Measurements from ENCODE around the gene FAR2.
"Not testable (repeated sequence)": the region's sequence is repeated elsewhere in the genome, so short reads cannot be mapped to it uniquely, and the experiment has no call there.

FAR2 gene

DNA sequence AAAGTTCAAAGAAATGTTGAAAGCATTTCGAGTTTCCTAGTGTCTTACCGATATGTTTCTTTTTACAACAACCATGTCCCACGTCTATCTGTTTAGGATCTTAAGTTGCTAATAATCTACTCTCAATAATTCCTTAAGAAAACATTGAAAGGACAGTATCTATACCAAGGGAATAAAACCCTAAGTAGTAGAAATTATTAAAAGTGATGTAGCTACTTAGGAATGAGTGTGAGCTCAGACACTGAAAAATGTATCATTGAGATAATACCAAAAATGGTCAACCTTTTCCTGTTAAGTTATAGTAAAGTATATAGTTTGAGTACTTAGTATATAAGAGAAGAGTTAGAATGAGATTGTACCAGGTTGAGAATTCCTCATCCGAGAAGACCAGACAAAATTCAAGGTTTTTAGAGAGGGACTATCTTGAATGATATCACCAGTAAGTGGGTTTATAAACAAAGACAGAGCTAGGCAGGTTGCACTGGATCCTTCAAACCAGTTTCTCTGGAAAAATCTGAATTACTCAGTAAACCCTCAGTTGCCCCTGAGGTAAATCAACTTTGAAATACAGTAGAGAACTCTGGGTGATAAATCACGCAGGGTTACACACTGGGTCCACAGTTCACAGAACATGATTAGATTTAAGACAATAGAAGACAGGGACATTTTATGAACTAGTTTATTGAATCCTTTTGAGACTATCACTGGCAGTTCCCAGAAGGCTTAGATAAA is 135.1 kb downstream of the FAR2 start:
- no peak for DNase-seq

DNA sequence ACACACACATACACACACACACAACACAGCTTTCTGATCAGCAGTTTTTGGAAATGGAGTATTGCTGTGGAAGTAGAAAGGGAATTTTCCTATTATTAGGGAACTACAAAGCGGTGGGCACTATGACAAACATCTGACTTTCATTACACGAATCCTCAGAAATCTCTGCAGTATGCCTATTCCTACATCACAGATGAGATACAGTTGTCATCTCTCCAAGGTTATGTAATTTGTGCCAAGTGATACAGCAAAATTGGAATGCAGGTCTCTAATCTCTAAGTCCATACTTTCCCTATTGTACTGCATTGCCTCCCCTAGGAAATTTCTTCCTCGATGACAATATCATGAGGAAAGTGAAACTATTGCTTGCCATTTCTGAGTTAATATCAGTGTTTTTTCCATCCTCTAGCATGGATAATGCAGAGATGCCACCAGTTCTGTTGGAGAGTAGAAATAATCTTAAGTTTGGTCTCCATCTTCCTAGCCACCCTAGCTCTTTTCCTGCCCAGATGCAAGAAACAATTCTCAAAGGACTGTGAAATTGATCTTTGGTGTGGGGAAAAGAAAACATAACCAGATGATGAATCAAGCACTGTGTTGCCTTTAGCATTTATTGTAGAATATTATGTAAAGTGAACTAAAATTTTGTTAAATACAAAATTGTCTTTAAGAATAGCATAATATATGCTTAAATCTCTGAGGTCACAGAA is 137.2 kb downstream of the FAR2 start:
- no peak for DNase-seq

DNA sequence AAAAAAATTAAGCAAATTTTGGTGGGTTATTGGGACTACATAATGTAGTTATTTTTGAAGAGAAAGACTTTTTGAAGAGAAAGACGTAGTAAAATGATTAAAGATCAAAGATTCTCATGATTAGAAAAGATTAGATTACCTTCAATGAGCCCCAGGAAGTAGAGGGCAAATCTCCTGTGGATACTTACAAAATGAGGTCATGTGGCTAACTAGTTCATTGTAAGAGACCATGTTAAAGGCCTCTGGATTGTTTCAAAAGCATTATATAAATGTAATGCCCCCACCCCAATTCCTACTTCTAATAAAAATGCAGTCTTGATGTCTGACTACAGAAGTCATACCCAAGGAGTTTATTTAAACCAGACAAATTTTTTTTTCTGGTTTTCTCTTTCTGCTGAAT is 138.5 kb downstream of the FAR2 start:
- no peak for DNase-seq

DNA sequence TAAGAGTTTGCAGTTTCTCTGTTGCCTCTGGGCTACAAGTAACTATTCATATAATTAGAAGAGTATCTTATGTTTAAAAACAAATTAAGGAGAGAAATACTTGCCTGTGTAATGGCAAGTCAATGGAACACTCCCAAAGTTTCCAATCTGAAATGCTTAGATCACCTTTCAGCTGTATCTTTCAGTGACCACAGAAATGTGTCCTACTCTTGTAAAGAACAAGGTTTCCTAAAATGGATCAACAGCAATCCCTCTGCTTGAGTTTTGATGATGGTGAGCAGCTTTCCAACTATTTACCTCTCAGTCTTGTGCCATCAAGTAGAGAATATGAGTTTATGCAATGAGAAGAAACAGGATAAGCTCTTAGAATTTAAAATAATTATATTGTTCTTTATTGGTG is 139.0 kb downstream of the FAR2 start:
- no peak for DNase-seq

DNA sequence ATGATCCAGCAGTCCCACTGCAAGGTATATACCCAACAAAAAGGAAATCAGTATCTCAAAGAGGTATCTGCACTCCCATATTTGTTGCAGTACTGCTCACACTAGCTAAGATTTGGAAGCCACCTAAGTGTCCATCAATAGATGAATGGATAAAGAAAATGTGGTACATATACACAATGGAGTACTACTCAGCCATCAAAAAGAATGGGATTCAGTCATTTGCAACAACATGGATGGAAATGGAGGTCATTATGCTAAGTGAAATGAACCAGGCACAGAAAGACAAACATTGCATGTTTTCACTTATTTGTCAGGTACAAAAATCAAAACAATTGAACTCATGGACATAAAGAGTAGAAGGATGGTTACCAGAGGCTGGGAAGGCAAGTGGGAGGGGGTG is 141.4 kb downstream of the FAR2 start:
- not testable (repeated sequence) for DNase-seq

GRCh38 chr12:29291226-29291625 is 142.1 kb downstream of the FAR2 start:
- DNase-seq = no peak

DNA sequence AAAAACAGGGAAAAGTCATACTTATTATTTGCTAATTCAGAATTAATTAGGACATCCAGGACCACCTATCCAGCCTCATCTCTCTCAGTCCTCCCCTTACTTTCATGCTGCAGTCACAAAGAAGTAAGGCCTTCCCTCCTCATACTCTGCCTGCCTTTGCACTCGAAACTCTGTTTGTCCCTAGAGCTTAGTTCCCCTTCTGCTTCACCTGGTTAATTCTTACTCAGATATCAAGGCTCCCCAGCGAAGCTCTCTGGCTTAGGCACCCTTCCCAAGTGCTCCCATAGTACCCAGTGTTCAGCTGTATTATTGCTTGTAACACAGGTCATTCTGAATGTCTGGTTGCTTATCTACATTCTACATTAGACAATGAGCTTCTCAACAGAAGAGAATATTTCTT is 150.6 kb downstream of the FAR2 start:
- no peak for DNase-seq

GRCh38 chr12:29301114-29301513 is 152.0 kb downstream of the FAR2 start:
- DNase-seq = no peak

DNA sequence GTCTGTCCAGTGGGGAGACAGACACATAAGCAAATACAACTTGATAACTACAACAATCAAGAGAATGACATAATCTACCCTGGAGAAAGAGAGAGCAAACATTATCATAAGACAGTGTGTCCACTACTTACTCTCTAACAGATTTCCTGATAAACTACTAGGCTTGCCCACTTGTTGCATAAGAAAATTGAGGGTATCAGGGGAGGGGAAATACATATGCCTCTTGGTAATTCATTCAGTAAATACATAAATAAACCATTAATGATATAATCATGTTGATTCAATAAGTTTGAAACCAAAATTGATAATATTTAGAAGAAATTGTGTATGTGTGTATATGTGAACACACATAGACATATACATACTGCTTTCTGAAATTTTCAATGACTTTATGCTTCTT is 155.3 kb downstream of the FAR2 start:
- no peak for DNase-seq

- DNase-seq = no peak
Measured at GRCh38 chr12:29306266-29306665, 157.2 kb downstream of the FAR2 start.

DNA sequence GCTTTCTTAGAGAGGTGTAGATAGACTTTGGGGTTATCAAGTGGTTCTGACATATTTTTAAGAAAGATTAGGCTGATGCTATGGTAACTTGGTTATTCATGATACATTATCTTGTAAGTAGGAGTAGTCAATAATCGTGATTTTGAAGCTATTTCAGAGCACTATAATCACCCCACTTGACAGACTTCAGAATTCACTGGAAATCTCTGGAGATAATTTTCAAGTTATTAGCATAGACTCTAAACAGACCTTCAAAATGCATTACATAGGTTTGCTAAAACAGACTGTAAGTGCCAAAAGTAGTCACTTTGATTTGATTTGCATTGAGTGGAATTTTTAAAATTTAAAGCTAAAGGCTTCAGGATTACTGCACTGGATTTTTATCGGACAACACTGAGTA is 157.6 kb downstream of the FAR2 start:
- DNase-seq = no peak

GRCh38 chr12:29309320-29309902 is 160.3 kb downstream of the FAR2 start:
- no peak for DNase-seq

GRCh38 chr12:29310899-29311298 is 161.8 kb downstream of the FAR2 start:
- no peak for DNase-seq

- DNase-seq = no peak
Measured at GRCh38 chr12:29314416-29314815, 165.3 kb downstream of the FAR2 start.

- DNase-seq = no peak
Measured at GRCh38 chr12:29316752-29317151, 167.7 kb downstream of the FAR2 start.

GRCh38 chr12:29317556-29318363 is 168.7 kb downstream of the FAR2 start:
- DNase-seq = no peak

GRCh38 chr12:29320295-29321085 is 171.4 kb downstream of the FAR2 start:
- DNase-seq = no peak

- DNase-seq = no peak
Measured at GRCh38 chr12:29322157-29322556, 173.1 kb downstream of the FAR2 start.

DNA sequence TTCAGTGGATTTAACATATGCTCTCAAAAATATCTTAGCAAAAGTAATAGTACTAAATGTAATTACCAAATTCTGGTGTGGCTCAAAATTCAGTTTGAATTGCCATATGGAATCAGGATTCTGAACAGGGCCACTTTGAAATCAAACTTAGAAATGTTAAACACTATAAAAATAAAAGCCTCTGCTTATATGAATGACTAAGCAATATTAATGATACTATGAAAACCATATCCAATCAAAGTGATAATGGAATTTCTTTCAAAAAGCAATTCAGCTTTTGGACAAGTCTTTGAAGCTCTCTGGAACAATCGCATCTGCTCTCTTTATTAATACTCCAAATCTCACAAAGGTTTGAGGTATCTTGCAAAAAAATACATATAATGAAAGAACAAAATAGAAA is 180.3 kb downstream of the FAR2 start:
- no peak for DNase-seq

- DNase-seq = no peak
Measured at GRCh38 chr12:29333178-29333577, 184.1 kb downstream of the FAR2 start.

DNA sequence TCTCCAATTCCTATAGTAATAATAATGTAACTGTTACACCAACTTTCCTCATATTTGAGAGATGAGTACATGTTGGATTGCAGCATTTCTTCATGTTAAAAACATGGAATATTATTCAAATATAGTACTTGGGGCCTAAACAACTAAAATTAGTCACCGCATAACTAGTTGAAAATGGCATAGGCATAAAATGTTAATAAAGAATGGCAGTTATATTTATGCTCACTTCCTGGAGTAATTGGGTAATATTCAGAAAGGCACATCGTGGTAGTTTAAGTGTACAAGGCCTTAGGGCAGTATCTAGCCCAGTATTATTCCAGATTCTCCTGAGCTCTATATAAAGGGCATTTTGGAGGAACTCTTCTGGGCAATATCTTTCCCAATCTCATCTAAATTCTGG is 185.9 kb downstream of the FAR2 start:
- DNase-seq = no peak

GRCh38 chr12:29337325-29337724 is 188.2 kb downstream of the FAR2 start:
- no peak for DNase-seq

All from activated CD8-positive, alpha-beta memory T cell treated with anti-CD3 and anti-CD28 coated beads, Interleukin-2, amount 50 U/mL, for 48 hours (primary cell).